Measurements from ENCODE around the gene CCBE1. TPM values are rescaled to one million over a fixed set of nuclear protein-coding genes. Genes with fewer than 3 reads are reported as not detected.

CCBE1 gene
- polyA plus RNA-seq (2012; rRNA removed), result 5.0 and 7.3 TPM in 2 replicates
- polyA plus RNA-seq (2012; cell fraction: cytosol; rRNA removed), result 3.4 and 7.4 TPM in 2 replicates
- polyA plus RNA-seq (2012; cell fraction: nucleus; rRNA removed), result 6.0 and 6.7 TPM in 2 replicates

DNA sequence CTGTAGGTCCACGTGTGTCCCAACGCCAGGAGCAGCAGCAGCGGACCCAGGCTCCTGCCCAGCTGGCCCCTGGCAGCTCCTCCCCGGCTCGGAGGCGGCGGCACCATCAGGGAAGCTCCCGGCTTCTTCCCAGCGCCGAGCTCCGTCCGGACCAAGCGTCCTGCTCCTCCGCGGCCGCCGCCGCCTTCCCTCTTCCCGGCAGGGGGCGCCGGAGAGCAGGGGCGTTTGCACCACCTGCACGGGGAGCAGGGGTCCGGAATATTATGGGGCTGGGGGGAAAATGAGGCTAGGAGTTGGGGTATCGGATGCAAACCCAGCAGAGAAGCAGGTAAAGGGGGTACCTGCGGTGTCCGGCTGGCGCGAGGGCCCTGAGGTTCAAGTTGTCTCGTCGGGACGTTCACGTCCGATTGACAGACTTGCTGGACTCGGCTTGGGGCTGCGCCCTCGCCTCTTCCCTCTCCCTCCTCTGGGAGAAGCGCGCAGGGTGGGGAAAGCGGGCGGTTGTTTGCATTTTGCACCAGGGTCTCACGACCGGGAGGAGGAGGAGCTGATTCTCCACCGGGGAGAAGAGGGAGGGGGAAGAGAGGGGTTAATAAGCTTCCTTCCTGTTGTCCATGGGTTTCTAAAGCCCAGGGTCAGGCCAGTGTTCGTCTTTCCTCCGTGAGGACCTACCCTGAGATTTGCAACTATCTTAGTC, at the start of gene CCBE1:
CCBE1 (minus strand) TSS at position 188 of the 697 bp plus-strand sequence.
- H3K36me3 ChIP-seq (replicated peaks in 1 of 2; ENCODE audit: control insufficient read depth in 1 of 2, insufficient read depth in 2 of 2, low read length in 1 of 2), result no peaks in the 10 kb centered on the region
- TF ChIP-seq, protein P1, sequence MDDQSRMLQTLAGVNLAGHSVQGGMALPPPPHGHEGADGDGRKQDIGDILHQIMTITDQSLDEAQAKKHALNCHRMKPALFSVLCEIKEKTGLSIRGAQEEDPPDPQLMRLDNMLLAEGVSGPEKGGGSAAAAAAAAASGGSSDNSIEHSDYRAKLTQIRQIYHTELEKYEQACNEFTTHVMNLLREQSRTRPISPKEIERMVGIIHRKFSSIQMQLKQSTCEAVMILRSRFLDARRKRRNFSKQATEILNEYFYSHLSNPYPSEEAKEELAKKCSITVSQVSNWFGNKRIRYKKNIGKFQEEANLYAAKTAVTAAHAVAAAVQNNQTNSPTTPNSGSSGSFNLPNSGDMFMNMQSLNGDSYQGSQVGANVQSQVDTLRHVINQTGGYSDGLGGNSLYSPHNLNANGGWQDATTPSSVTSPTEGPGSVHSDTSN (IDR thresholded peaks at IDR 0.05), result no peak
- TF ChIP-seq TEAD4 (IDR thresholded peaks at IDR 0.05; ENCODE audit: borderline replicate concordance, insufficient read depth) (no peak), MEF2A (IDR thresholded peaks at IDR 0.05; ENCODE audit: borderline replicate concordance, low read depth) (no peak), MXI1 (IDR thresholded peaks at IDR 0.05; ENCODE audit: low read depth, low read length) (no peak), EZH2phosphoT487 (IDR thresholded peaks at IDR 0.05; ENCODE audit: borderline replicate concordance, low read depth) (no peak), GABPA (IDR thresholded peaks at IDR 0.05; ENCODE audit: low read depth) (no peak), RFX5 (IDR thresholded peaks at IDR 0.05; ENCODE audit: low read length) (no peak), RAD21 (IDR thresholded peaks at IDR 0.05; ENCODE audit: low read length) (0 out of 2 replicates have a peak, but pooled peaks have one; percentile 7), JUND (IDR thresholded peaks at IDR 0.05) (no peak), YY1 (IDR thresholded peaks at IDR 0.05; ENCODE audit: low read depth) (no peak), FOSL2 (IDR thresholded peaks at IDR 0.05; ENCODE audit: borderline replicate concordance, low read depth) (no peak), NFIC (IDR thresholded peaks at IDR 0.05; ENCODE audit: borderline replicate concordance) (no peak), TCF12 (IDR thresholded peaks at IDR 0.05) (0 out of 2 replicates have a peak, but pooled peaks have one; percentile 14)
- TF ChIP-seq, protein P2, sequence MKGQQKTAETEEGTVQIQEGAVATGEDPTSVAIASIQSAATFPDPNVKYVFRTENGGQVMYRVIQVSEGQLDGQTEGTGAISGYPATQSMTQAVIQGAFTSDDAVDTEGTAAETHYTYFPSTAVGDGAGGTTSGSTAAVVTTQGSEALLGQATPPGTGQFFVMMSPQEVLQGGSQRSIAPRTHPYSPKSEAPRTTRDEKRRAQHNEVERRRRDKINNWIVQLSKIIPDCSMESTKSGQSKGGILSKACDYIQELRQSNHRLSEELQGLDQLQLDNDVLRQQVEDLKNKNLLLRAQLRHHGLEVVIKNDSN (IDR thresholded peaks at IDR 0.05; ENCODE audit: borderline replicate concordance, low read depth), result no peak
- TF ChIP-seq, protein P3, sequence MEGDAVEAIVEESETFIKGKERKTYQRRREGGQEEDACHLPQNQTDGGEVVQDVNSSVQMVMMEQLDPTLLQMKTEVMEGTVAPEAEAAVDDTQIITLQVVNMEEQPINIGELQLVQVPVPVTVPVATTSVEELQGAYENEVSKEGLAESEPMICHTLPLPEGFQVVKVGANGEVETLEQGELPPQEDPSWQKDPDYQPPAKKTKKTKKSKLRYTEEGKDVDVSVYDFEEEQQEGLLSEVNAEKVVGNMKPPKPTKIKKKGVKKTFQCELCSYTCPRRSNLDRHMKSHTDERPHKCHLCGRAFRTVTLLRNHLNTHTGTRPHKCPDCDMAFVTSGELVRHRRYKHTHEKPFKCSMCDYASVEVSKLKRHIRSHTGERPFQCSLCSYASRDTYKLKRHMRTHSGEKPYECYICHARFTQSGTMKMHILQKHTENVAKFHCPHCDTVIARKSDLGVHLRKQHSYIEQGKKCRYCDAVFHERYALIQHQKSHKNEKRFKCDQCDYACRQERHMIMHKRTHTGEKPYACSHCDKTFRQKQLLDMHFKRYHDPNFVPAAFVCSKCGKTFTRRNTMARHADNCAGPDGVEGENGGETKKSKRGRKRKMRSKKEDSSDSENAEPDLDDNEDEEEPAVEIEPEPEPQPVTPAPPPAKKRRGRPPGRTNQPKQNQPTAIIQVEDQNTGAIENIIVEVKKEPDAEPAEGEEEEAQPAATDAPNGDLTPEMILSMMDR (IDR thresholded peaks at IDR 0.05), result peak; percentile 72
- TF ChIP-seq, protein P4, sequence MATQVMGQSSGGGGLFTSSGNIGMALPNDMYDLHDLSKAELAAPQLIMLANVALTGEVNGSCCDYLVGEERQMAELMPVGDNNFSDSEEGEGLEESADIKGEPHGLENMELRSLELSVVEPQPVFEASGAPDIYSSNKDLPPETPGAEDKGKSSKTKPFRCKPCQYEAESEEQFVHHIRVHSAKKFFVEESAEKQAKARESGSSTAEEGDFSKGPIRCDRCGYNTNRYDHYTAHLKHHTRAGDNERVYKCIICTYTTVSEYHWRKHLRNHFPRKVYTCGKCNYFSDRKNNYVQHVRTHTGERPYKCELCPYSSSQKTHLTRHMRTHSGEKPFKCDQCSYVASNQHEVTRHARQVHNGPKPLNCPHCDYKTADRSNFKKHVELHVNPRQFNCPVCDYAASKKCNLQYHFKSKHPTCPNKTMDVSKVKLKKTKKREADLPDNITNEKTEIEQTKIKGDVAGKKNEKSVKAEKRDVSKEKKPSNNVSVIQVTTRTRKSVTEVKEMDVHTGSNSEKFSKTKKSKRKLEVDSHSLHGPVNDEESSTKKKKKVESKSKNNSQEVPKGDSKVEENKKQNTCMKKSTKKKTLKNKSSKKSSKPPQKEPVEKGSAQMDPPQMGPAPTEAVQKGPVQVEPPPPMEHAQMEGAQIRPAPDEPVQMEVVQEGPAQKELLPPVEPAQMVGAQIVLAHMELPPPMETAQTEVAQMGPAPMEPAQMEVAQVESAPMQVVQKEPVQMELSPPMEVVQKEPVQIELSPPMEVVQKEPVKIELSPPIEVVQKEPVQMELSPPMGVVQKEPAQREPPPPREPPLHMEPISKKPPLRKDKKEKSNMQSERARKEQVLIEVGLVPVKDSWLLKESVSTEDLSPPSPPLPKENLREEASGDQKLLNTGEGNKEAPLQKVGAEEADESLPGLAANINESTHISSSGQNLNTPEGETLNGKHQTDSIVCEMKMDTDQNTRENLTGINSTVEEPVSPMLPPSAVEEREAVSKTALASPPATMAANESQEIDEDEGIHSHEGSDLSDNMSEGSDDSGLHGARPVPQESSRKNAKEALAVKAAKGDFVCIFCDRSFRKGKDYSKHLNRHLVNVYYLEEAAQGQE (IDR thresholded peaks at IDR 0.05; ENCODE audit: low read depth, low read length), result no peak
- TF ChIP-seq, protein P5, sequence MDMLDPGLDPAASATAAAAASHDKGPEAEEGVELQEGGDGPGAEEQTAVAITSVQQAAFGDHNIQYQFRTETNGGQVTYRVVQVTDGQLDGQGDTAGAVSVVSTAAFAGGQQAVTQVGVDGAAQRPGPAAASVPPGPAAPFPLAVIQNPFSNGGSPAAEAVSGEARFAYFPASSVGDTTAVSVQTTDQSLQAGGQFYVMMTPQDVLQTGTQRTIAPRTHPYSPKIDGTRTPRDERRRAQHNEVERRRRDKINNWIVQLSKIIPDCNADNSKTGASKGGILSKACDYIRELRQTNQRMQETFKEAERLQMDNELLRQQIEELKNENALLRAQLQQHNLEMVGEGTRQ (IDR thresholded peaks at IDR 0.05; ENCODE audit: borderline replicate concordance, low read depth, low read length), result no peak
- TF ChIP-seq, protein P6, sequence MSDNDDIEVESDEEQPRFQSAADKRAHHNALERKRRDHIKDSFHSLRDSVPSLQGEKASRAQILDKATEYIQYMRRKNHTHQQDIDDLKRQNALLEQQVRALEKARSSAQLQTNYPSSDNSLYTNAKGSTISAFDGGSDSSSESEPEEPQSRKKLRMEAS (IDR thresholded peaks at IDR 0.05; ENCODE audit: low read depth), result no peak
- no peaks in the 10 kb centered on the region for H3K9me3 ChIP-seq
- H3K79me2 ChIP-seq (ENCODE audit: insufficient read depth), result peaks cover 6% of the 10 kb centered on the region; the same call in 1 of the 2 replicates
- H3K9ac ChIP-seq, result peak within 1 kb of the TSS; percentile 50
- no peak within 1 kb of the TSS for H3K27ac ChIP-seq (ENCODE audit: low read depth in 2 of 2, low read length in 1 of 2)
- H3K27me3 ChIP-seq (ENCODE audit: insufficient read depth), result no peaks in the 10 kb centered on the region
- WGBS (ENCODE audit: low lambda C conversion rate), result 45% methylated on average over 18 of the region's 46 CpGs
- no peaks in the 10 kb centered on the region for H3K9me2 ChIP-seq
- peak; percentile 70 for DNase-seq
- no peaks in the 10 kb centered on the region for H4K20me1 ChIP-seq (ENCODE audit: insufficient read depth)
- POLR2A ChIA-PET, result no interaction called here
- H3K4me1 ChIP-seq (ENCODE audit: control insufficient read depth in 1 of 2, insufficient read depth in 2 of 2, low read depth in 1 of 2, low read length in 1 of 2), result peaks cover 0 to 16% of the 10 kb centered on the region in 2 experiments; a peak in 2 of 4 replicates
- peak within 1 kb of the TSS; percentile 64 for H3K4me2 ChIP-seq
- peak within 1 kb of the TSS; percentile 73; the same call in 1 of the 2 replicates for H2AFZ ChIP-seq (ENCODE audit: low read depth)
- H3K4me3 ChIP-seq (ENCODE audit: low read depth in 2 of 2, low read length in 1 of 2), result peak within 1 kb of the TSS; percentile 45 to 59; a peak in 3 of 4 replicates
- H3F3A ChIP-seq (replicated peaks; ENCODE audit: insufficient read depth), result peaks cover 9% of the 10 kb centered on the region
- CTCF ChIA-PET, result interaction anchor here (0.6 to 1.9 kb wide), 14 partner anchors 10 to 238 kb away, joined by 3 to 8 read pairs (median 4); no protein-coding TSS in a partner anchor
